ENCODE results near the gene MLXIP. TPM values are rescaled to one million over a fixed set of nuclear protein-coding genes. Genes with fewer than 3 reads are reported as not detected.

Gene MLXIP
- total and polyA plus RNA-seq, 2 experiments from 2014 or later = 16.2 to 23.0 TPM

GRCh38 chr12:122096591-122097149, 18.1 kb downstream of the MLXIP start:
- Histone ChIP-seq H2AFZ (no peak overlapping the region), H4K20me1 (replicated peaks; ENCODE audit: insufficient read depth) (peaks cover 9% of the 10 kb centered on the region), H3K36me3 (ENCODE audit: insufficient read depth) (peaks cover under 1% of the 10 kb centered on the region; the same call in 1 of the 2 replicates), H3K27ac (ENCODE audit: low read depth) (peak overlapping the region; percentile 55; the same call in 1 of the 2 replicates), H3K9me2 (ENCODE audit: insufficient read depth) (no peaks in the 10 kb centered on the region), H3K4me3 (no peak overlapping the region), H3F3A (replicated peaks; ENCODE audit: low read depth) (peaks cover 3% of the 10 kb centered on the region; the same call in 1 of the 2 replicates), H3K4me2 (no peak overlapping the region), H3K79me2 (replicated peaks; ENCODE audit: insufficient read depth) (peaks cover 54% of the 10 kb centered on the region), H3K27me3 (ENCODE audit: insufficient read depth) (no peaks in the 10 kb centered on the region), H3K4me1 (ENCODE audit: insufficient read depth) (peaks cover 15% of the 10 kb centered on the region)
- Mint-ChIP-seq H3K27ac (peak overlapping the region; percentile 81), H3K9me3 (no peaks in the 10 kb centered on the region), H3K4me3 (no peak overlapping the region), H3K36me3 (ENCODE audit: low read depth) (no peaks in the 10 kb centered on the region; the same call in 1 of the 3 replicates), H3K27me3 (ENCODE audit: insufficient read depth, low read depth, poor library complexity) (no peaks in the 10 kb centered on the region), H3K4me1 (peaks cover 22% of the 10 kb centered on the region)
- TF ChIP-seq NANOG (IDR thresholded peaks at IDR 0.05; ENCODE audit: borderline replicate concordance) (no peak), EZH2phosphoT487 (IDR thresholded peaks at IDR 0.05; ENCODE audit: unreplicated experiment) (no peak), POLR2AphosphoS5 (IDR thresholded peaks at IDR 0.05; ENCODE audit: low read depth) (no peak), STAT1 (IDR thresholded peaks at IDR 0.05; ENCODE audit: unreplicated experiment) (no peak), CREB1 (CRISPR knock-in tag; IDR thresholded peaks at IDR 0.05; ENCODE audit: low read depth) (no peak), ZNF331 (CRISPR knock-in tag; IDR thresholded peaks at IDR 0.05; ENCODE audit: low read depth) (no peak), JUNB (IDR thresholded peaks at IDR 0.05; ENCODE audit: unreplicated experiment) (no peak), ZNF114 (CRISPR knock-in tag; IDR thresholded peaks at IDR 0.05) (no peak), REST (IDR thresholded peaks at IDR 0.05; ENCODE audit: unreplicated experiment) (no peak), EZH2 (IDR thresholded peaks at IDR 0.05; ENCODE audit: low read depth, unreplicated experiment) (no peak)
- TF ChIP-seq, protein P1, sequence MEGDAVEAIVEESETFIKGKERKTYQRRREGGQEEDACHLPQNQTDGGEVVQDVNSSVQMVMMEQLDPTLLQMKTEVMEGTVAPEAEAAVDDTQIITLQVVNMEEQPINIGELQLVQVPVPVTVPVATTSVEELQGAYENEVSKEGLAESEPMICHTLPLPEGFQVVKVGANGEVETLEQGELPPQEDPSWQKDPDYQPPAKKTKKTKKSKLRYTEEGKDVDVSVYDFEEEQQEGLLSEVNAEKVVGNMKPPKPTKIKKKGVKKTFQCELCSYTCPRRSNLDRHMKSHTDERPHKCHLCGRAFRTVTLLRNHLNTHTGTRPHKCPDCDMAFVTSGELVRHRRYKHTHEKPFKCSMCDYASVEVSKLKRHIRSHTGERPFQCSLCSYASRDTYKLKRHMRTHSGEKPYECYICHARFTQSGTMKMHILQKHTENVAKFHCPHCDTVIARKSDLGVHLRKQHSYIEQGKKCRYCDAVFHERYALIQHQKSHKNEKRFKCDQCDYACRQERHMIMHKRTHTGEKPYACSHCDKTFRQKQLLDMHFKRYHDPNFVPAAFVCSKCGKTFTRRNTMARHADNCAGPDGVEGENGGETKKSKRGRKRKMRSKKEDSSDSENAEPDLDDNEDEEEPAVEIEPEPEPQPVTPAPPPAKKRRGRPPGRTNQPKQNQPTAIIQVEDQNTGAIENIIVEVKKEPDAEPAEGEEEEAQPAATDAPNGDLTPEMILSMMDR (conservative IDR thresholded peaks at IDR 0.05; ENCODE audit: low read depth in 2 of 2) = no peak
- TF ChIP-seq, protein P2, sequence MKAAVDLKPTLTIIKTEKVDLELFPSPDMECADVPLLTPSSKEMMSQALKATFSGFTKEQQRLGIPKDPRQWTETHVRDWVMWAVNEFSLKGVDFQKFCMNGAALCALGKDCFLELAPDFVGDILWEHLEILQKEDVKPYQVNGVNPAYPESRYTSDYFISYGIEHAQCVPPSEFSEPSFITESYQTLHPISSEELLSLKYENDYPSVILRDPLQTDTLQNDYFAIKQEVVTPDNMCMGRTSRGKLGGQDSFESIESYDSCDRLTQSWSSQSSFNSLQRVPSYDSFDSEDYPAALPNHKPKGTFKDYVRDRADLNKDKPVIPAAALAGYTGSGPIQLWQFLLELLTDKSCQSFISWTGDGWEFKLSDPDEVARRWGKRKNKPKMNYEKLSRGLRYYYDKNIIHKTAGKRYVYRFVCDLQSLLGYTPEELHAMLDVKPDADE (IDR thresholded peaks at IDR 0.05) = no peak
- DNase-seq (ENCODE audit: low spot score) (no peak), ATAC-seq (no peak)
